ENCODE results near the gene MEGF11. TPM values are rescaled to one million over a fixed set of nuclear protein-coding genes. Genes with fewer than 3 reads are reported as not detected.
A peak's percentile ranks its signal among the peaks of the same experiment; 100 is the strongest.

MEGF11 gene
- total RNA-seq, 4 donors from 2014 or later: not detected

GRCh38 chr15:66068801-66069200, 184.7 kb downstream of the MEGF11 start:
- peak in 1 of 3 donors; percentile 10 for DNase-seq
- H3K4me3 ChIP-seq: no peak overlapping the region
- H3K27me3 ChIP-seq: no peaks in the 10 kb centered on the region
- no peak overlapping the region for H3K27ac ChIP-seq
- no peaks in the 10 kb centered on the region for H3K9me3 ChIP-seq
- TF ChIP-seq CTCF (IDR thresholded peaks at IDR 0.05): no peak
- TF ChIP-seq POLR2A (IDR thresholded peaks at IDR 0.05): no peak
- no peaks in the 10 kb centered on the region for H3K36me3 ChIP-seq
- no peaks in the 10 kb centered on the region for H3K4me1 ChIP-seq

GRCh38 chr15:66067687-66068086, 185.9 kb downstream of the MEGF11 start:
- no peaks in the 10 kb centered on the region for H3K4me1 ChIP-seq
- DNase-seq: no peak
- no peak overlapping the region for H3K4me3 ChIP-seq
- H3K36me3 ChIP-seq: no peaks in the 10 kb centered on the region
- H3K27ac ChIP-seq: no peak overlapping the region
- TF ChIP-seq CTCF (IDR thresholded peaks at IDR 0.05): no peak
- TF ChIP-seq POLR2A (IDR thresholded peaks at IDR 0.05): no peak
- H3K9me3 ChIP-seq: no peaks in the 10 kb centered on the region
- H3K27me3 ChIP-seq: no peaks in the 10 kb centered on the region

- H3K36me3 ChIP-seq: no peaks in the 10 kb centered on the region
- H3K4me3 ChIP-seq: no peak overlapping the region
- H3K9me3 ChIP-seq: no peaks in the 10 kb centered on the region
- TF ChIP-seq POLR2A (IDR thresholded peaks at IDR 0.05): no peak
- TF ChIP-seq CTCF (IDR thresholded peaks at IDR 0.05): no peak
- DNase-seq: peak in 1 of 3 donors; percentile 21
- H3K27me3 ChIP-seq: no peaks in the 10 kb centered on the region
- no peaks in the 10 kb centered on the region for H3K4me1 ChIP-seq
- H3K27ac ChIP-seq: no peak overlapping the region
These were observed 187.1 kb downstream of the MEGF11 start for GRCh38 chr15:66066481-66066880.

- Histone ChIP-seq H3K36me3 (no peaks in the 10 kb centered on the region), H3K9me3 (no peaks in the 10 kb centered on the region), H3K4me1 (no peaks in the 10 kb centered on the region), H3K4me3 (no peak overlapping the region), H3K27me3 (no peaks in the 10 kb centered on the region), H3K27ac (no peak overlapping the region)
- peak in 1 of 3 donors; percentile 25 for DNase-seq
- TF ChIP-seq POLR2A (IDR thresholded peaks at IDR 0.05): no peak
- TF ChIP-seq CTCF (IDR thresholded peaks at IDR 0.05): no peak
These were observed 187.5 kb downstream of the MEGF11 start for GRCh38 chr15:66066005-66066404.

- no peak for TF ChIP-seq POLR2A (IDR thresholded peaks at IDR 0.05)
- TF ChIP-seq CTCF (IDR thresholded peaks at IDR 0.05): no peak
- Histone ChIP-seq H3K27ac (no peak overlapping the region), H3K4me1 (no peaks in the 10 kb centered on the region), H3K36me3 (no peaks in the 10 kb centered on the region), H3K9me3 (no peaks in the 10 kb centered on the region), H3K4me3 (no peak overlapping the region), H3K27me3 (no peaks in the 10 kb centered on the region)
- DNase-seq: peak in 1 of 3 donors; percentile 31
These were observed 188.2 kb downstream of the MEGF11 start for GRCh38 chr15:66065325-66065724.

GRCh38 chr15:66063147-66063546, 190.4 kb downstream of the MEGF11 start:
- H3K4me3 ChIP-seq: no peak overlapping the region
- no peaks in the 10 kb centered on the region for H3K9me3 ChIP-seq
- no peak overlapping the region for H3K27ac ChIP-seq
- no peaks in the 10 kb centered on the region for H3K4me1 ChIP-seq
- no peak for DNase-seq
- no peaks in the 10 kb centered on the region for H3K36me3 ChIP-seq
- H3K27me3 ChIP-seq: no peaks in the 10 kb centered on the region
- no peak for TF ChIP-seq POLR2A (IDR thresholded peaks at IDR 0.05)
- no peak for TF ChIP-seq CTCF (IDR thresholded peaks at IDR 0.05)

Data from Peyer's patch (tissue), 4 donors.